ENCODE data around the gene ABHD12. TPM values are rescaled to one million over a fixed set of nuclear protein-coding genes. Genes with fewer than 3 reads are reported as not detected.

The ABHD12 gene
- total RNA-seq, 4 donors from 2014 or later = 10.0 to 47.6 (median 36.3) TPM

Small RNA genes within 50 kb of the gene (small RNA-seq; reads per million reads assigned to genes)
- not detected for gene AL121772.2

Other genes starting within 250 kb of the ABHD12 start
- 10 to 100 TPM; 20.7 to 47.2 (median 30.7) TPM for gene ENTPD6, start 195.1 kb downstream of the ABHD12 start, total RNA-seq
- gene PYGB, start 142.8 kb downstream of the ABHD12 start, total RNA-seq = 10 to 100 TPM; 26.2 to 87.9 (median 49.8) TPM
- 10 to 100 TPM in 1 of 4 donors, 1 to 10 TPM in 1, not detected in 2; 1.3 to 14.3 TPM for gene GINS1, start 16.8 kb upstream of the ABHD12 start, total RNA-seq
- gene NINL, start 194.7 kb upstream of the ABHD12 start, total RNA-seq = 10 to 100 TPM in 3 of 4 donors, 1 to 10 TPM in 1; 5.0 to 22.3 (median 14.7) TPM
- 10 to 100 TPM in 1 of 4 donors, 1 to 10 TPM in 2, under 1 TPM in 1; 0.88 to 10.9 (median 4.0) TPM for gene NANP, start 233.2 kb upstream of the ABHD12 start, total RNA-seq

Measured in uterus (tissue), 4 donors.